B cell (primary cell): ENCODE results near the gene ATP5ME.

Experiments
- CTCF ChIP-seq: fragments of 200-600 bp; IDR thresholded peaks from one replicate; pipeline ENCODE4 v1.8.0; 2022; ENCODE audit warnings: antibody characterized with exemption, mild to moderate bottlenecking
- EZH2 ChIP-seq: IDR thresholded peaks from 2 replicates; pipeline ENCODE4 v1.6.1; 2012; ENCODE audit warnings: borderline replicate concordance, low read depth, mild to moderate bottlenecking, moderate library complexity, low read length; ENCODE audit not compliant: insufficient read depth, poor library complexity, severe bottlenecking

DNA sequence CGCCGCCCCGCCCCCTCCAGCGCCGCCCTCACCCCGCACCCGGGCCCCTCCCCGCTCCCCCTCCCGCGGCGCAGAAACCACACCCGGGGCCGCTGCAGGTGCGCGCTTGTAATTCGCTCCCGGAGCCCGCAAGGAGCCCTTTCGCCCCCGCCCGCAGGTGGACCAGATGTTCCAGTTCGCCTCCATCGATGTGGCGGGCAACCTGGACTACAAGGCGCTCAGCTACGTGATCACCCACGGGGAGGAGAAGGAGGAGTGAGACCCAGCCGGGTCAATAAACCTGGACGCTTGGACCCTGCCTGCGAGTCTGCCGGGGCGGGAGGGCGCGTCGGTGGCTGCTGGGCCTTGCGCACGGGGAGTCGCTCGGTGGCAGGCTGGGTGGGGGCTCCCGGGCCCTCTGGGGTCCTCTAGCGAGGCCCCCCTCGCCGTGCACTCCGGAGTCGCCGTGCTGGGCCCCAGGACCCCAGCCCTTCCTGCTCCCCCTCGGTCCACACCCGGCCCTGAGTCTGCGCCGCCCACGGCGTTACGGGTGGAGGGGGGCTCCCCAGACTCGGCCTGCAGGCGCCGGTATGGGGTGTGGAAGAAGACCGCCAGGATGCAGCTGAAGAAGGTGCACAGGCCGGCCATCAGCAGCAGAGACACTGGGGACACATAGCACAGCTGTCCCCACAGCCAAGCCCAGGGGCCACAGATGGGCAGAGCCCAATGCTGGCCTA is 7.8 kb upstream of the ATP5ME start:
- no peak for TF ChIP-seq EZH2
- no peak for TF ChIP-seq CTCF
